HepG2 (cell line): Measurements from ENCODE around the gene SNX21. TPM values are rescaled to one million over a fixed set of nuclear protein-coding genes. Genes with fewer than 3 reads are reported as not detected.
A peak's percentile ranks its signal among the peaks of the same experiment; 100 is the strongest.

Source experiments
- CERS6 ChIP-seq: sonication (generic); formaldehyde crosslinking; IDR thresholded peaks from 2 replicates; pipeline ENCODE4 v1.5.0; 2020; ENCODE audit warnings: missing genetic modification reagents
- FOXP1 ChIP-seq, 2 experiments: fragments of 450-650 bp in 1 of 2; IDR thresholded peaks; 2 replicates each; pipeline ENCODE4 v1.6.1; 2017 to 2018; ENCODE audit warnings: antibody characterized with exemption in 1 of 2
- HNF1B ChIP-seq: sonication (generic); formaldehyde crosslinking; IDR thresholded peaks from 2 replicates; pipeline ENCODE4 v1.5.1; 2020; ENCODE audit warnings: mild to moderate bottlenecking, moderate library complexity, missing genetic modification reagents
- HOXD1 ChIP-seq: sonication (generic); formaldehyde crosslinking; IDR thresholded peaks from 2 replicates; pipeline ENCODE4 v1.5.0; 2020; ENCODE audit warnings: missing genetic modification reagents
- JUNB ChIP-seq: sonication (generic); formaldehyde crosslinking; IDR thresholded peaks from 2 replicates; pipeline ENCODE4 v1.8.0; 2022; ENCODE audit warnings: missing genetic modification reagents, mild to moderate bottlenecking, borderline replicate concordance
- PRMT3 ChIP-seq: sonication (generic); formaldehyde crosslinking; IDR thresholded peaks from 2 replicates; pipeline ENCODE4 v1.8.1; 2022; ENCODE audit warnings: low read depth, mild to moderate bottlenecking, moderate library complexity, missing genetic modification reagents, borderline replicate concordance
- SRSF9 ChIP-seq: fragments of 200-400 bp; formaldehyde crosslinking; IDR thresholded peaks from 2 replicates; pipeline ENCODE4 v1.6.1; 2018; ENCODE audit warnings: borderline replicate concordance, mild to moderate bottlenecking, low read depth, low read length; ENCODE audit not compliant: insufficient read depth, poor library complexity, severe bottlenecking
- TGIF2 ChIP-seq: IDR thresholded peaks from 2 replicates; pipeline ENCODE4 v1.6.1; 2016; ENCODE audit warnings: control low read depth, missing compliant biosample characterization
- ZNF253 ChIP-seq: sonication (generic); formaldehyde crosslinking; IDR thresholded peaks from 2 replicates; pipeline ENCODE4 v1.8.0; 2022; ENCODE audit warnings: mild to moderate bottlenecking, missing genetic modification reagents, borderline replicate concordance
- ZNF441 ChIP-seq: sonication (generic); formaldehyde crosslinking; IDR thresholded peaks from 2 replicates; pipeline ENCODE4 v1.7.0; 2021; ENCODE audit warnings: missing genetic modification reagents, borderline replicate concordance
- ZNF570 ChIP-seq: sonication (generic); formaldehyde crosslinking; IDR thresholded peaks from 2 replicates; pipeline ENCODE4 v1.4.0; 2020; ENCODE audit warnings: mild to moderate bottlenecking, missing genetic modification reagents, borderline replicate concordance
- ZNF605 ChIP-seq: sonication (generic); formaldehyde crosslinking; IDR thresholded peaks from 2 replicates; pipeline ENCODE4 v1.8.0; 2022; ENCODE audit warnings: mild to moderate bottlenecking, missing genetic modification reagents
- ZNF660 ChIP-seq: sonication (generic); formaldehyde crosslinking; IDR thresholded peaks from 2 replicates; pipeline ENCODE4 v1.5.1; 2020; ENCODE audit warnings: mild to moderate bottlenecking, low read depth, missing genetic modification reagents, borderline replicate concordance
- polyA plus RNA-seq, 8 experiments: library from polyadenylated mRNA; depleted of rRNA in 3 of 8; stranded (reverse) in 7 of 8; unstranded in 1 of 8; fragments of >200 nt; fragmentation: Illumina TruSeq in 4 of 8; extraction: Trizol in 4 of 8; gene quantifications; 2 replicates each; pipeline versions ENCODE4 v1.2.1 to v1.2.3, GENCODE V29; 2011 to 2016; ENCODE audit warnings: low read depth in 4 of 8, missing spikeins in 1 of 8, mixed read lengths in 1 of 8; ENCODE audit not compliant: insufficient read depth in 1 of 8
- total RNA-seq, 5 experiments: library from RNA; depleted of rRNA; stranded (reverse); fragments of >200 nt; fragmentation: Illumina TruSeq; extraction: Trizol; gene quantifications; 2 replicates each; pipeline ENCODE4 v1.2.3, GENCODE V29; 2016; ENCODE audit warnings: low read depth in 1 of 5
- TF ChIP-seq, protein P1 (sequence below): sonication (generic); formaldehyde crosslinking; IDR thresholded peaks from 2 replicates; pipeline ENCODE4 v1.9.0; 2021; ENCODE audit warnings: missing genetic modification reagents, borderline replicate concordance
- TF ChIP-seq, protein P2 (sequence below): sonication (generic); formaldehyde crosslinking; IDR thresholded peaks from 2 replicates; pipeline ENCODE4 v1.8.0; 2022; ENCODE audit warnings: low read depth, missing genetic modification reagents

The SNX21 gene
- total and polyA plus RNA-seq, 2 of the 13 experiments (the other 11 are each of a cell fraction or from before 2014, with no cell fraction given): 7.7 to 12.8 TPM

GRCh38 chr20:45833883-45834796 is 541 bp downstream of the SNX21 start (continued):
- TF ChIP-seq, protein P1, sequence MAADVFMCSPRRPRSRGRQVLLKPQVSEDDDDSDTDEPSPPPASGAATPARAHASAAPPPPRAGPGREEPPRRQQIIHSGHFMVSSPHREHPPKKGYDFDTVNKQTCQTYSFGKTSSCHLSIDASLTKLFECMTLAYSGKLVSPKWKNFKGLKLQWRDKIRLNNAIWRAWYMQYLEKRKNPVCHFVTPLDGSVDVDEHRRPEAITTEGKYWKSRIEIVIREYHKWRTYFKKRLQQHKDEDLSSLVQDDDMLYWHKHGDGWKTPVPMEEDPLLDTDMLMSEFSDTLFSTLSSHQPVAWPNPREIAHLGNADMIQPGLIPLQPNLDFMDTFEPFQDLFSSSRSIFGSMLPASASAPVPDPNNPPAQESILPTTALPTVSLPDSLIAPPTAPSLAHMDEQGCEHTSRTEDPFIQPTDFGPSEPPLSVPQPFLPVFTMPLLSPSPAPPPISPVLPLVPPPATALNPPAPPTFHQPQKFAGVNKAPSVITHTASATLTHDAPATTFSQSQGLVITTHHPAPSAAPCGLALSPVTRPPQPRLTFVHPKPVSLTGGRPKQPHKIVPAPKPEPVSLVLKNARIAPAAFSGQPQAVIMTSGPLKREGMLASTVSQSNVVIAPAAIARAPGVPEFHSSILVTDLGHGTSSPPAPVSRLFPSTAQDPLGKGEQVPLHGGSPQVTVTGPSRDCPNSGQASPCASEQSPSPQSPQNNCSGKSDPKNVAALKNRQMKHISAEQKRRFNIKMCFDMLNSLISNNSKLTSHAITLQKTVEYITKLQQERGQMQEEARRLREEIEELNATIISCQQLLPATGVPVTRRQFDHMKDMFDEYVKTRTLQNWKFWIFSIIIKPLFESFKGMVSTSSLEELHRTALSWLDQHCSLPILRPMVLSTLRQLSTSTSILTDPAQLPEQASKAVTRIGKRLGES: no peak
- TF ChIP-seq ZNF253 (CRISPR knock-in tag): 0 out of 2 replicates have a peak, but pooled peaks have one; percentile 58
- peak; percentile 11; the same call in 1 of the 2 replicates for TF ChIP-seq ZNF605 (CRISPR knock-in tag)
- TF ChIP-seq ZNF660 (CRISPR knock-in tag): no peak
- peak; percentile 72; the same call in 1 of the 2 replicates for TF ChIP-seq HNF1B
- TF ChIP-seq, protein P2, sequence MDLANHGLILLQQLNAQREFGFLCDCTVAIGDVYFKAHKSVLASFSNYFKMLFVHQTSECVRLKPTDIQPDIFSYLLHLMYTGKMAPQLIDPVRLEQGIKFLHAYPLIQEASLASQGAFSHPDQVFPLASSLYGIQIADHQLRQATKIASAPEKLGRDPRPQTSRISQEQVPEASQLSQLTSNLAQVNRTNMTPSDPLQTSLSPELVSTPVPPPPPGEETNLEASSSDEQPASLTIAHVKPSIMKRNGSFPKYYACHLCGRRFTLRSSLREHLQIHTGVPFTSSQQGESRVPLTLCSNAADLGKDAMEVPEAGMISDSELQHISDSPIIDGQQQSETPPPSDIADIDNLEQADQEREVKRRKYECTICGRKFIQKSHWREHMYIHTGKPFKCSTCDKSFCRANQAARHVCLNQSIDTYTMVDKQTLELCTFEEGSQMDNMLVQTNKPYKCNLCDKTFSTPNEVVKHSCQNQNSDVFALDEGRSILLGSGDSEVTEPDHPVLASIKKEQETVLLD (CRISPR knock-in tag): peak; percentile 81; the same call in 1 of the 2 replicates
- 0 out of 2 replicates have a peak, but pooled peaks have one; percentile 14 for TF ChIP-seq CERS6
- TF ChIP-seq HOXD1 (CRISPR knock-in tag): peak; percentile 43; the same call in 1 of the 2 replicates
- TF ChIP-seq ZNF570 (CRISPR knock-in tag): no peak
- TF ChIP-seq FOXP1 (IDR thresholded peaks at IDR 0.05): no peak
- peak; percentile 12; the same call in 1 of the 2 replicates for TF ChIP-seq FOXP1 (CRISPR knock-in tag; IDR thresholded peaks at IDR 0.05)
- TF ChIP-seq JUNB (CRISPR knock-in tag): no peak
- TF ChIP-seq PRMT3 (CRISPR knock-in tag): no peak
- no peak for TF ChIP-seq SRSF9
- 0 out of 2 replicates have a peak, but pooled peaks have one; percentile 13 for TF ChIP-seq TGIF2
- TF ChIP-seq ZNF441 (CRISPR knock-in tag): no peak; the same call in 1 of the 2 replicates
